ENCODE results near the gene STON1.
"Not testable (repeated sequence)": the region's sequence is repeated elsewhere in the genome, so short reads cannot be mapped to it uniquely, and the experiment has no call there.

Gene STON1

GRCh38 chr2:48528431-48528830, 1.5 kb upstream of the STON1 start:
- no peak for DNase-seq

- DNase-seq = no peak
These were observed 760 bp upstream of the STON1 start for GRCh38 chr2:48529194-48529593.

DNA sequence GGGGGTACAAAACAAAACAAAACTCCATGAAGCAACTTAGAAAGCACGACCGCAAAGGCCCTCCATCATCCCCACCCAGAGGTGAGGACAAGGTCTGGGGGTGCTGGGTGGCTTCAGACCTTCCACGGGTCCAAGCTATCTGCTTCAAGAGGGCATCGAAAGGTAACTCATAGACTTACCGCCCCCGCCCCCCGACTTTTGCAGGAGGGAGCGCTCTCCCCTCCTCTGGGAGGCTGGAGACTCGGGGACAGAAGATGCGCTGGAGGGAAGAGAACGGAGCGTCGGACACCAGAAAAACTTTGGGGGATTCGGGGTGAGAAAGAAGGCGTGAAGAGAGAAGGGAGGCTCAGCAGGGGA, 300 bp upstream of the STON1 start:
- DNase-seq = no peak

DNA sequence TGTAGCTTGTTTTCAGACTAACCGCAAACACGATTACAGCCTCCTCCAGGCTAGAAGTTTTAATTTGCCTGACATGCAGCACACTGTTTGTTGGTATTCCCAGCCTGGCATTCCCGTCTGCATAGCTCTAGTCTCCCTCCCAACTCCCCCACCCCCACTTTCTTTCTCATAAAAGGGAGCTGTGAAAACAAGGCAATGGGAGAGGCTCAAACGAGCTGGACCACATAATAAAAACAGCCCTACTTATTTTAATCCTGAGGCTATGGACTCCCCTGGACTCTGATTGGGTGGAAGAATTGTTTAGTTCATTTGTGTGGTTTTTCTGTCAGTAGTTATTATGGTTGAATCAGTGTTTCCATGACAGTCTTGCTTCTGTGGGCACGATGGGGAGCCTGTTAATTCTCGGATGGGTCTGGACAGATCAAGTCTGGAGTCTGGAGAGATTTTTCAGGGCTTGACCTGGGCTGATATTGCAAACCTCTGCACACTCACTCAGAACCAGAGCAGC, 1.2 kb downstream of the STON1 start:
- peak; percentile 12 for DNase-seq

GRCh38 chr2:48532174-48532573, 2.2 kb downstream of the STON1 start:
- DNase-seq = no peak

GRCh38 chr2:48532824-48533223, 2.9 kb downstream of the STON1 start:
- no peak for DNase-seq

- no peak for DNase-seq
These were observed 4.8 kb downstream of the STON1 start for GRCh38 chr2:48534781-48535180.

DNA sequence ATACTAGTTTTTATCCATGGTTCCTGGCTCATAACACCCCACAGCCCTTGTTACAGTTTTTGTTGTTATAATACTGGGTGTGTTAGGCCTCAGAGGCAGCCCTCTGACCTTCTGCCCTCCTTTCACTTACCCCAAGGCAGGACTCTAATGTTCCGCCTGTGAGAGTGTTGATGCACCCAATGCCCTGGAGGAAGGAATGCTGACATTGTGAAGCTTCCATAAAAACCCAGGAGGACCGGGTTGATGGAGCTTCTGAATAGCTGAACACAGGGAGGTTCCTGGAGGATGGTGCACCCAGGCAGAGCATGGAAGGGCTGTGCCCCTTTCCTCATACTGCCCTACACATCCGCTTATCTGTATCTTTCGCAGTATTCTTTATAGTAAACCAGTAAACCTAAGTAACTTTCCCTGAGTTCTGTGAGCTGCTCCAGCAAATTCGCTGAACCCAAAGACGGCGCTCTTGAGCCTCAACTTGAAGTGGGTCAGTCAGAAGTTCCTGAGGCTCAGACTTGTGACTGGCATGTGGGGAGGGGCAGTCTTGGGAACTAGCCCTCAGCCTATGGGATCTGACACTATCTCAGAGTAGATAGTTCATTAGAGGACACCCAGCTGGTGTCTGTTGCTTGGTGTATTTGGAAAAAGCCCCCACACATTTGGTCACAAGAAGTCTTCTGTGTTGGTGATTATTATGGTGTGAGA, 10.4 kb downstream of the STON1 start:
- DNase-seq = no peak

DNA sequence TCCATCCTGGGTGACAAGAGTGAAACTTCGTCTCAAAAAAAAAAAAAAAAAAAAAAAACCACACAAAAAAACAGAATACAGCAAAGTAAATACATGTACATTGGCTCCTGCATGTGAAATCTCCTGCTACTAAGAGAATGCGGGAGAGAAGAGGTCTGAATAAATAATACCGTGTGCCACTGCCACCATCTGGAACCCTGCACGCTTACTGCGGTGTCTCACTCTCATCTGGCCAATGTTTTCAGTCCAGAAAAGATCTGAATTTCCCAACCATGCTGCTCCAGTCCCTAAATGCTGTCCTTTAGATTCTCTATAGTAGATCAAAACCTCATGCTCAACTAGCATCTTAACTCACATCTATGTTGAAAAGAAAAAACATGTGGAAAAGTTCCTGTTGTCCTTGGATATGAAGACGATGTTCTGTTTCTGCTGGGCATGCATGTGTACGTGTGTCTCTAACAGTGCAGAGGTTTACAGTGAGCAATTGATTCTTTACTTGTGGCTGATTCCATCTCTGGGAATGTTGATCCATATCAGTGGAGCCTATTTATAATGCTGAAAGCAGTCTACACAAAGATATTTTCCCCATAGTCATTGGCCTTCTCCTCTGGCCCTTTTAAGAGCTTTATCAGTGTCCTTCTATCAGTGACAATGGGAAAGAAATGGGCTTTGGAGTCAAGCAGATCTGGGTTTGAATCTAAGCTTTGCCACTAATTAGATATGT, 11.9 kb downstream of the STON1 start:
- DNase-seq = no peak

- DNase-seq = no peak
These were observed 13.9 kb downstream of the STON1 start for GRCh38 chr2:48543895-48544294.

DNA sequence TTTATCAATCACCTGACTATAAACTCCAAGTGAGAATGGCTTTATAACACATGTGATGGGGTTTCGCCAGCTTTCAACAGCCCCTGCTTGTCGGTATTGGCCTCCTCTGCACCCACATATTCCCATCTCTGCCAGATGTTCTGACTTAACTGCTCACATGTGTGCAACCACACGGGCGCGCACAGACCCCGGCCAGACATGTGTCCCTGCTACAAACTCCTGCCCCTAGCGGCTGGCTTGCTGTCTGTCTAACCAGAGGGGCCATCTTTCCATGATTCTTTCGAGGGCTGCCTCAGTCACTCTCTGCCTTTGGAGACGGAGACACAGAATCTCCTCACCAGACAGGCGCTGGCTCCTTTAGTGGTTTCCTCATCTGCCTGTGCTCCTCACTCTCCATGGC, 15.3 kb downstream of the STON1 start:
- no peak for DNase-seq

GRCh38 chr2:48548840-48549239, 18.9 kb downstream of the STON1 start:
- DNase-seq = no peak

DNA sequence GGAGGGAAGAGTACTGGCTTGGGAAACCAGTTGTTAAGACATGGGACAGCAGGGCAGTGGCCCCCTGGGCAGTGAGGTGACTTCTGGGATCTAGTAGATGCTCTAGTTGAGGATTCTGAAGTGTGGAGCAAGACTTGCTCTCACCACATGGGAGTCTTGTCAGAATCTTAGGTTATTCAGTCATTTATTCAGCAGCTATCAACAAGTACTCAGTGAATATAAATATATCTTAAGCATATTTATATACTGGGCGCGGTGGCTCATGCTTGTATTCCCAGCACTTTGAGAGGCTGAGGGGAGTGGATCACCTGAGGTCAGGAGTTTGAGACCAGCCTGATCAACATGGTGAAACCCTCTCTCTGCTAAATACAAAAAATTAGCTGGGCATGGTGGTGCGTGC, 20.0 kb downstream of the STON1 start:
- no peak for DNase-seq

- no peak for DNase-seq
These were observed 21.6 kb downstream of the STON1 start for GRCh38 chr2:48551548-48551947.

DNA sequence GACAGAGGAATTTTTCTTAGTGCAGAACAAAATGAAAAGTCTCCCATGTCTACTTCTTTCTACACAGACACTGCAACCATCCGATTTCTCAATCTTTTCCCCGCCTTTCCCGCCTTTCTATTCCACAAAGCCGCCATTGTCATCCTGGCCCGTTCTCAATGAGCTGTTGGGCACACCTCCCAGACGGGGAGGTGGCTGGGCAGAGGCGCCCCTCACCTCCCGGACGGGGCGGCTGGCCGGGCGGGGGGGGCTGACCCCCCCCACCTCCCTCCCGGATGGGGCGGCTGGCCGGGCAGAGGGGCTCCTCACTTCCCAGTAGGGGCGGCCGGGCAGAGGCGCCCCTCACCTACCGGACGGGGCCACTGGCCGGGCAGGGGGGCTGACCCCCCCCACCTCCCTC, 25.1 kb downstream of the STON1 start:
- not testable (repeated sequence) for DNase-seq

DNA sequence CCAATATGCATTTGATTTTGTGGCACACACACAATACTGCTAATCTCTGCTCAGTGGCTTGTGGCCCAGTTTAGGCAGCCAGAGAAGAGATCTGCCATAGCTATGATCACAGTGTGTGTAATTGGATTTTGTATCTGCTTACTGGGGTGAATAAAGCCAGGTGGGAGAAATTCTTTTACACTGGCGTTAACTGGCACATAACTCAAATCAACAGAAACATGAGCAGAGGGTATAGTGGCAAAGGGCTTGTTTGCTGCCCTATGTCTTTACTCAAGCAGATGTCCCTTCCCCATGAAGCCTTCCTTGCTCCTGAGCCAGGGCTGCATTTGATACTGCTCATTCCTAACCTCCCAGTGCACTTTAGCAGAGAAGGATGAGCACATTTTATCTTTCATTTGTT, 28.5 kb downstream of the STON1 start:
- DNase-seq = no peak

- no peak for DNase-seq
These were observed 30.7 kb downstream of the STON1 start for GRCh38 chr2:48560546-48561209.

DNA sequence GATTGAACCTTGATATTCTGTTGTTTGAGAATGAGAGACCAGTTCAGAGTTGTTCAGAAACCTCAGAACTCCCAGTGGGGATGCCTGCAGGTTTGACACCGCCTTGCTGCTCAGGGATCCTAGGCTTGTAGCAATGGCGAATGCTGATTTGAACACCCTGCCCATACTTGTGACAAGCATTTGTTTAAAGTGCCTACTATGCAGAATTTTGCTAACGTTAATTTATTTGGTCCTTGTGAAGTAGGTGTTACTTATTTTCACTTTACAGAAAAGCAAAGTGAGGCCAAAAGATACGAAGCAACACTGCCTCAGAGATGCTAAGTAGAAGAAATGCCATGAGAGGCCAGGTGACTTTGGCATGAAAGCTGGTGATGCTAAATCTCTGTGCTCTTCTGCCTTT, 32.3 kb downstream of the STON1 start:
- no peak for DNase-seq

GRCh38 chr2:48566592-48567310, 36.8 kb downstream of the STON1 start:
- no peak for DNase-seq

DNA sequence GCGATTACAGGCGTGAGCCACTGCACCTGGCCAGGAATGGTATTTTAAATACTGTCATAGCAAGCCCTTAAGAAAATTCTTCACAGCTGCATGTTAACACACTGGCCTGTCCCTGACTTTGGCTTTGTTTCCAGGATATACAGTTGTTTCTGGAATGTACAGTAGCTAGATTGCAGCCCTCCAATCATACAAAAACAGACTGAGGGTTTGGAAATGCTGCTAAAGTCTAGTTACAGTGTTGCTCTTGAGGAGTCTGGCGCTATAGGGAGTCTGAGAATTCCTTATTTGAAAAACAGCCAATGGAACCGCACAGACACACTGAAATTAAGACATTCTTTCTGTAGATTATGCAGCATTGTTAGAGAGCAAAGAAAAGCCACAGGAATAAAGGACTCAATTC, 37.7 kb downstream of the STON1 start:
- no peak for DNase-seq

DNA sequence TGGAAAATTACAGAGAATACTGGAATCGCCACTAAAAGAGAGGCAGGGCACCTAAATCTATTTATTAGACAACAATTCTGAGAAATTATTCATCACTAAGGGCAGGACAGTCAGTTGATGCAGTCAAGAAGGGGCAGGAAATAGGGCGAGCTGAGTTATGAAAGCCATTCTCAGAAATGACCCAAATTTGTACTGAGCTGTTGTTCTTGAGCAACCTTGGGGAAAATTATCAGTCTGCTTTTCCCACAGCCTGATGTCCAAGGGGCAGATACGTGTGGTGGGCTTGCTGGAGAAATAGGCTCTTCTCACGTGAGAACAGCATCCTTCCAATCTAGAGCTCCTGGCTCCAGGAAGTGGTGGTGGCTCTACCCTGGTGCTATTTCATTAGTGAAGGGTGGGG, 38.6 kb downstream of the STON1 start:
- peak; percentile 22 for DNase-seq

DNA sequence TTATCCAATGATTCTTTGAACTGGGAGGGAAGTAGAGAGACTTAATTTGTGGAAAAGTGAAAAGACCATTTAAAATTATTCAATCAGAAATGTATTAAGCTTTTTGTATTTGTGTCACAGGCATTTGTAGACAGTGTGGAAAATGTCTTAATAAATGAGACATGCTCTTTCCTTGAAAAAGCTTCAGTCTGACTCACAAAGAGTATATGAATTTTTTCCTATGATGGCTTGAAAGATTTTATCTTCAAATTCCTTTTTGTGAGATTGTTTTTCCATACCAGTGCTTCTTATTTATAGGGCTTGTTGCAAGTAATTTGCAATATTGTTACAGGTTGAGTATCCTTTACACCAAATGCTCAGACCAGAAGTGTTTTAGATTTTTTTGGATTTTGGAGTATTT, 39.5 kb downstream of the STON1 start:
- no peak for DNase-seq

GRCh38 chr2:48572816-48573215, 42.9 kb downstream of the STON1 start:
- DNase-seq = no peak

Measured in activated CD4-positive, alpha-beta T cell treated with anti-CD3 and anti-CD28 coated beads, Interleukin-2, Interleukin-6, amounts not matched to agents 100 ng/mL and 50 ng/mL, durations not matched to agents 16 hours and 8 hours (primary cell).